Breast epithelium (tissue), 3 donors: ENCODE results near the gene TRIP12.

Experiments used
- CTCF ChIP-seq, 3 donors: fragments of 450-650 bp; IDR thresholded peaks; one replicate each; pipeline ENCODE4 v1.5.1; 2016 to 2017; ENCODE audit warnings: antibody characterized with exemption in 3 of 3, mild to moderate bottlenecking in 3 of 3, moderate library complexity in 3 of 3
- POLR2A ChIP-seq: fragments of 450-650 bp; IDR thresholded peaks from one replicate; pipeline ENCODE4 v1.6.1; 2016; ENCODE audit warnings: antibody characterized with exemption, mild to moderate bottlenecking, moderate library complexity

GRCh38 chr2:229874647-229875046 is 47.2 kb downstream of the TRIP12 start:
- TF ChIP-seq CTCF (IDR thresholded peaks at IDR 0.05) (no peak), POLR2A (no peak)
